OCI-LY3 (cell line): ENCODE measurements around the gene TMEM171.

Experiments
- H2AFZ ChIP-seq: fragments of 200-600, 300-600 bp; shearing (Covaris generic); 2 replicates; pipeline ENCODE4 v1.6.0; 2014; ENCODE audit warnings: antibody characterized with exemption, low read depth, low read length
- H3K27ac ChIP-seq: fragments of 200-600, 300-600 bp; sonication (generic); 2 replicates; pipeline ENCODE4 v1.5.1; 2014; ENCODE audit warnings: mild to moderate bottlenecking, low read length, moderate library complexity, mixed read lengths
- H3K27me3 ChIP-seq: fragments of 200-600, 300-600 bp; sonication (generic); 2 replicates; pipeline ENCODE4 v1.6.1; 2014; ENCODE audit warnings: low read depth, low read length, mixed read lengths
- H3K36me3 ChIP-seq: fragments of 200-600, 300-600 bp; sonication (generic); replicated peaks from 2 replicates; pipeline ENCODE3; 2014; ENCODE audit warnings: low read depth, low read length, mixed read lengths
- H3K4me1 ChIP-seq: fragments of 300-600, 200-600 bp; sonication (generic); 2 replicates; pipeline ENCODE4 v1.6.1; 2014; ENCODE audit warnings: low read length, mixed read lengths
- H3K4me2 ChIP-seq: fragments of 200-600, 300-600 bp; sonication (generic); 2 replicates; pipeline ENCODE4 v1.6.1; 2014; ENCODE audit warnings: low read length, mixed read lengths
- H3K4me3 ChIP-seq: fragments of 300-600, 200-600 bp; sonication (generic); 2 replicates; pipeline ENCODE4 v1.5.1; 2014; ENCODE audit warnings: antibody characterized with exemption, mild to moderate bottlenecking, low read length, moderate library complexity
- H3K79me2 ChIP-seq: fragments of 300-600, 200-600 bp; shearing (Covaris generic); 2 replicates; pipeline ENCODE4 v1.6.1; 2014; ENCODE audit warnings: mild to moderate bottlenecking, low read length, mixed read lengths
- H3K9ac ChIP-seq: fragments of 300-600, 200-600 bp; shearing (Covaris generic); 2 replicates; pipeline ENCODE4 v1.6.0; 2014; ENCODE audit warnings: mild to moderate bottlenecking, low read length, moderate library complexity
- H3K9me3 ChIP-seq: fragments of 200-600, 300-600 bp; shearing (Covaris generic); 2 replicates; pipeline ENCODE4 v1.6.1; 2014; ENCODE audit warnings: low read length, mixed read lengths; ENCODE audit not compliant: insufficient read depth
- H4K20me1 ChIP-seq: fragments of 200-600, 300-600 bp; sonication (generic); 2 replicates; pipeline ENCODE4 v1.6.1; 2016; ENCODE audit warnings: low read length, mixed read lengths; ENCODE audit not compliant: insufficient read depth
- CTCF ChIP-seq: fragments of 200-600, 300-600 bp; sonication (generic); IDR thresholded peaks from 2 replicates; pipeline ENCODE4 v1.5.1; 2014; ENCODE audit warnings: antibody characterized with exemption, low read length, low read depth
- EZH2phosphoT487 ChIP-seq: fragments of 200-600 bp; shearing (Covaris generic); IDR thresholded peaks from 2 replicates; pipeline ENCODE4 v1.6.1; 2018; ENCODE audit warnings: antibody characterized with exemption, mixed run types, low read depth

TMEM171 gene

GRCh38 chr5:73179730-73180129 lies 59.4 kb downstream of the TMEM171 start:
- H3K27me3 ChIP-seq: peaks cover 89% of the 10 kb centered on the region
- H3K4me1 ChIP-seq: peaks cover under 1% of the 10 kb centered on the region
- no peak overlapping the region for H3K4me3 ChIP-seq
- no peaks in the 10 kb centered on the region for H3K79me2 ChIP-seq
- no peak overlapping the region for H2AFZ ChIP-seq
- H4K20me1 ChIP-seq: peaks cover 6% of the 10 kb centered on the region; the same call in 1 of the 2 replicates
- no peaks in the 10 kb centered on the region for H3K36me3 ChIP-seq
- H3K27ac ChIP-seq: no peak overlapping the region
- TF ChIP-seq EZH2phosphoT487: no peak
- TF ChIP-seq CTCF: no peak
- H3K4me2 ChIP-seq: no peak overlapping the region
- H3K9ac ChIP-seq: no peak overlapping the region
- no peaks in the 10 kb centered on the region for H3K9me3 ChIP-seq

GRCh38 chr5:73180566-73180965 lies 60.2 kb downstream of the TMEM171 start:
- Histone ChIP-seq H3K9ac (no peak overlapping the region), H2AFZ (no peak overlapping the region), H3K4me3 (no peak overlapping the region), H3K9me3 (no peaks in the 10 kb centered on the region), H3K27me3 (peaks cover 85% of the 10 kb centered on the region), H3K79me2 (no peaks in the 10 kb centered on the region), H4K20me1 (peaks cover 3% of the 10 kb centered on the region; the same call in 1 of the 2 replicates), H3K4me1 (no peaks in the 10 kb centered on the region), H3K27ac (no peak overlapping the region), H3K36me3 (no peaks in the 10 kb centered on the region), H3K4me2 (no peak overlapping the region)
- TF ChIP-seq CTCF (no peak), EZH2phosphoT487 (no peak)
